ENCODE results near the gene AJAP1.

Gene AJAP1

GRCh38 chr1:4755301-4755845 is 101.0 kb downstream of the AJAP1 start:
- POLR2A ChIA-PET = no interaction called here
- CTCF ChIA-PET = no interaction called here
- H3K27ac ChIP-seq (ENCODE audit: extremely low read depth, low read depth, low read length) = no peak overlapping the region
- H3K9me3 ChIP-seq (ENCODE audit: control insufficient read depth, insufficient read depth, low read depth, low read length) = no peaks in the 10 kb centered on the region
- no peaks in the 10 kb centered on the region for H3K4me1 ChIP-seq (ENCODE audit: control insufficient read depth, insufficient read depth, low read length)
- H3K36me3 ChIP-seq (ENCODE audit: control insufficient read depth in 2 of 2, insufficient read depth in 1 of 2, low read length in 2 of 2) = no peaks in the 10 kb centered on the region
- TF ChIP-seq ZNF248 (tag by site-specific recombination; IDR thresholded peaks at IDR 0.05) (no peak), ZNF302 (tag by site-specific recombination; IDR thresholded peaks at IDR 0.05; ENCODE audit: low read depth) (no peak)
- no peak overlapping the region for H3K4me3 ChIP-seq (ENCODE audit: low read depth, low read length)

- ChIA-PET POLR2A (no interaction called here), CTCF (no interaction called here)
These were observed 101.6 kb downstream of the AJAP1 start for GRCh38 chr1:4755864-4756504.

More at GRCh38 chr1:4755864-4756504, 101.6 kb downstream of the AJAP1 start:
- H3K4me3 ChIP-seq (ENCODE audit: low read depth, low read length) = no peak overlapping the region
- no peak overlapping the region for H3K27ac ChIP-seq (ENCODE audit: extremely low read depth, low read depth, low read length)
- no peaks in the 10 kb centered on the region for H3K4me1 ChIP-seq (ENCODE audit: control insufficient read depth, insufficient read depth, low read length)
- no peaks in the 10 kb centered on the region for H3K36me3 ChIP-seq (ENCODE audit: control insufficient read depth in 2 of 2, insufficient read depth in 1 of 2, low read length in 2 of 2)
- TF ChIP-seq PATZ1 (tag by site-specific recombination; IDR thresholded peaks at IDR 0.05) (no peak), ZBTB21 (tag by site-specific recombination; IDR thresholded peaks at IDR 0.05) (no peak), PRDM10 (tag by site-specific recombination; IDR thresholded peaks at IDR 0.05) (no peak), ZNF768 (tag by site-specific recombination; IDR thresholded peaks at IDR 0.05) (no peak), ZFP69B (tag by site-specific recombination; IDR thresholded peaks at IDR 0.05) (no peak), ZNF138 (tag by site-specific recombination; IDR thresholded peaks at IDR 0.05; ENCODE audit: borderline replicate concordance) (no peak), ZNF239 (tag by site-specific recombination; IDR thresholded peaks at IDR 0.05) (no peak), ZBTB10 (tag by site-specific recombination; IDR thresholded peaks at IDR 0.05) (no peak), SALL2 (tag by site-specific recombination; IDR thresholded peaks at IDR 0.05; ENCODE audit: borderline replicate concordance) (no peak), KLF8 (tag by site-specific recombination; IDR thresholded peaks at IDR 0.05) (no peak), ZBTB17 (tag by site-specific recombination; IDR thresholded peaks at IDR 0.05) (no peak), ZNF560 (tag by site-specific recombination; IDR thresholded peaks at IDR 0.05; ENCODE audit: borderline replicate concordance) (no peak), ZNF747 (tag by site-specific recombination; IDR thresholded peaks at IDR 0.05) (no peak)
- no peaks in the 10 kb centered on the region for H3K9me3 ChIP-seq (ENCODE audit: control insufficient read depth, insufficient read depth, low read depth, low read length)
